OCI-LY3 (cell line): ENCODE results near the gene GRAP2.

ENCODE experiments used
- EZH2phosphoT487 ChIP-seq: fragments of 200-600 bp; shearing (Covaris generic); IDR thresholded peaks from 2 replicates; pipeline ENCODE4 v1.6.1; 2018; ENCODE audit warnings: antibody characterized with exemption, mixed run types, low read depth
- TF ChIP-seq, protein P1 (sequence below): fragments of 200-600, 300-600 bp; sonication (generic); IDR thresholded peaks from 2 replicates; pipeline ENCODE4 v1.5.1; 2014; ENCODE audit warnings: antibody characterized with exemption, low read length, low read depth

DNA sequence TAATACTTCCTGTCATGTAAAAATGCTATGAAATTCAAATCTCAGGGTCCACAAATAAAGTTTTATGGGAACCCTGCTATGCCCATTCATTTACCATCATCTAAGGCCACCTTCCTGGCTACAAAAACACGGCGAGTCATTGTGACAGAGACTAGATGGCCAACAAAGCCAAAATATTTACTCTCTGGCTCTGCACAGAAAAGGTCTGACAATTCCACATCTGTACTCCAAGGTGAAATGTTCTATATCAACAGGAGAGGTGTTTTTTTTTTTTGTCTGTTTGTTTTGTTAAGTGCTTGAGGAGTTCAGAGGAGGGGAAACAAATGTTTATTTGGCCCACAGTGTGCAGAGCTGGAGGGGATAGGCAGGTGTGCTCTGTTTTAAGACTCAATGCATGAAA is 40.7 kb downstream of the GRAP2 start:
- TF ChIP-seq, protein P1, sequence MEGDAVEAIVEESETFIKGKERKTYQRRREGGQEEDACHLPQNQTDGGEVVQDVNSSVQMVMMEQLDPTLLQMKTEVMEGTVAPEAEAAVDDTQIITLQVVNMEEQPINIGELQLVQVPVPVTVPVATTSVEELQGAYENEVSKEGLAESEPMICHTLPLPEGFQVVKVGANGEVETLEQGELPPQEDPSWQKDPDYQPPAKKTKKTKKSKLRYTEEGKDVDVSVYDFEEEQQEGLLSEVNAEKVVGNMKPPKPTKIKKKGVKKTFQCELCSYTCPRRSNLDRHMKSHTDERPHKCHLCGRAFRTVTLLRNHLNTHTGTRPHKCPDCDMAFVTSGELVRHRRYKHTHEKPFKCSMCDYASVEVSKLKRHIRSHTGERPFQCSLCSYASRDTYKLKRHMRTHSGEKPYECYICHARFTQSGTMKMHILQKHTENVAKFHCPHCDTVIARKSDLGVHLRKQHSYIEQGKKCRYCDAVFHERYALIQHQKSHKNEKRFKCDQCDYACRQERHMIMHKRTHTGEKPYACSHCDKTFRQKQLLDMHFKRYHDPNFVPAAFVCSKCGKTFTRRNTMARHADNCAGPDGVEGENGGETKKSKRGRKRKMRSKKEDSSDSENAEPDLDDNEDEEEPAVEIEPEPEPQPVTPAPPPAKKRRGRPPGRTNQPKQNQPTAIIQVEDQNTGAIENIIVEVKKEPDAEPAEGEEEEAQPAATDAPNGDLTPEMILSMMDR: no peak
- no peak for TF ChIP-seq EZH2phosphoT487
